GM21381 (cell line): ENCODE data around the gene ANKRD20A1.
"Not testable (repeated sequence)": the region's sequence is repeated elsewhere in the genome, so short reads cannot be mapped to it uniquely, and the experiment has no call there.

Source experiments
- ATAC-seq: cut with Tn5 transposase; IDR thresholded peaks from one replicate; pipeline ENCODE4 v1.9.1; 2021; ENCODE audit warnings: mild to moderate bottlenecking, moderate library complexity; ENCODE audit not compliant: unreplicated experiment

ANKRD20A1 gene

DNA sequence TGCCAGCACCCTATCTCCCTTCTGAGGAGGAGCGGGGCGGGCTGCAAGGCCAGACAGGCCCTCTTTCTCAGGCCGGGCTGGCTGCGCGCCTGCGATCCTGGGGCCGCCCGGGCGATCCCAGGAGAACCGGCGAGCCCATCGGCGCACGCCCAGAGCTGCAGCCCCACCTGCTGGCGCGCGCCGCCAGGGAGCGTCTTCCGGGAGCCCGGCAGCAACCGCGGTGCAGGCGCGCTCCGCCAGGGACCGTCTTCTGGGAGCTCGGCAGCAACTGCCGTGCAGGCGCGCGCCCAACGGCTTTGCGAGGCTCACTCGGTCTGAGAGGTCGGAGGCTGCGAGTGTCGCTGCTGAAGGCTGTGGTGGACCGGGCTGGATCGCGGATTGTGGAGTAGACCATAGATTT, at the start of gene ANKRD20A1:
ANKRD20A1 (plus strand) TSS at position 61 of the 400 bp plus-strand sequence. CDS start 496 bp downstream, outside the sequence.
- ATAC-seq, result not testable (repeated sequence)

DNA sequence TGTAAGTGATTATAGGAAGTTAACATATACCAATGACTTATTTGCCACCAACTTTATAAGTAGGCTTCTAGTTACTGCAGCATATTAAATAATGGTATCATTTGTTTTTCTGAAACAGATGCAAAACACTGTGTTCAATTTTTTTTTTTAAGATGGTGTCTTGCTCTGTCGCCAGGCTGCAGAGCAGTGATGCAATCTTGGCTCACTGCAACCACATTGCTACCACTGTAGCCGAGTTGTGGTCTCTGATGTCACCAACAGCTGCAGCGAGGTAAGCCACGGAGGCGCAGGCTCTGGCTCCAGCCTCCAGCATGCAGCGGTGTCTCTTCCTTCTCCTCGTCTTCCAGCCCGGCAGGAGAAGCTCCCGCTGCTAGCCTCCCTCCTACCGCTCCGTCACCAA, 26.6 kb upstream of the ANKRD20A1 start:
- not testable (repeated sequence) for ATAC-seq
